Stimulated activated CD8-positive, alpha-beta memory T cell treated with anti-CD3 and anti-CD28 coated beads, Interleukin-4, amount 100 ng/mL, for 48 hours (primary cell): ENCODE results near the gene SCAMP1.
"Not testable (repeated sequence)": the region's sequence is repeated elsewhere in the genome, so short reads cannot be mapped to it uniquely, and the experiment has no call there.

Experiments used
- DNase-seq: peaks from one replicate; pipeline ENCODE4 v3.0.0-alpha.2; 2020

The SCAMP1 gene

DNA sequence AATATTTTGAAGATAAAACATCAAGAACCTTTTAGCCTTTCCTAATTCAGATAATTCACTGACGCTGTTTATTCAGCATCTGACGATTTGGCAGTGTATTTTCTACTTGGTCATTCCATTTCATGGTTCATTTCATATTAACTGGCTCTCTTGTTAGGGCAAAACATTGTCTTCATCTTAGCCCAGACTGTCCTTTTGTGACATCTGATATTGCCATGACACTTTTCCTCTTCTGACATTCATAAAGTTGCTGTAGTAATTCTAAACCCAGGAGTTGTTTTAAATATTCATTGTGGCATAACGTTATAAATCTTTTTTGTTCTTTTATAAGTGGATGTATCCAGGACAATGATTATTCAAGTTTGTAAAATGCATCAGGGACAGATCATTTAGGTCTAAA is 1.8 kb downstream of the SCAMP1 start:
- DNase-seq = no peak

- no peak for DNase-seq
Observed at GRCh38 chr5:78364005-78364404, 3.6 kb downstream of the SCAMP1 start.

DNA sequence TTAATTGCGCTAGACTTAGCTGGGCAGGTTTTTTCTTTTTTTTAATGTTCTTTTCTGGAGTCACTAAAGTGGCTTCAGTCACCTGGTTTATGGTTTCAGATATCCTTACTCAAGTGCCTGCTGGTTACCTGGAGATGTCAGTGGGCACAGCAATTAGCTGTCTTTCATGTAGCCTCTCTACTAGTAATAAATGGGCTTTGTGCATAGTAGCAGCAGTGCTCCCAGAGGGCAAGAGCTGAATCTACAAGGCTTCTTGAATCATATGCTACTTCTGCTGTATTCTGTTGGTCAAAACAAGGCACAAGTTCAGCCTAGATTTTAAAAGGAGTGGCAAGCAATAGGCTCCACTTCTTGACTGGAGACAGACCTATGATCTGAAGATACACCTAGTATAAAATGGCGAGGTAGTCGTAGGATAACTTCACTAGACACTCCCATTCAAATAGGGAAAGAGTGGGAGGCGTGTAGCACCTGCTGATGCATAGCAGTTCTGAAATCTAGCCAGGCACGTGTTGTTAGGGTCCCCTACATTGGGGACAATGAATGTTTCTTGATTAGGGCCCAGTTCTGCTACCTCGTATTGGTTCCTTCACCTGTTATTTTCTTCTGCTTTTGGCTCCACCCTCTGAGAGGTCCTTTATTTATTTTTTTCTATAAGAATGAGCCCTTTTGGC is 7.0 kb downstream of the SCAMP1 start:
- no peak for DNase-seq

GRCh38 chr5:78369680-78370079 is 9.3 kb downstream of the SCAMP1 start:
- DNase-seq = no peak

GRCh38 chr5:78373231-78373630 is 12.8 kb downstream of the SCAMP1 start:
- no peak for DNase-seq

- no peak for DNase-seq
Observed at GRCh38 chr5:78376315-78376714, 15.9 kb downstream of the SCAMP1 start.

GRCh38 chr5:78377056-78377717 is 16.8 kb downstream of the SCAMP1 start:
- DNase-seq = no peak

- DNase-seq = no peak
Observed at GRCh38 chr5:78377718-78378105, 17.3 kb downstream of the SCAMP1 start.

DNA sequence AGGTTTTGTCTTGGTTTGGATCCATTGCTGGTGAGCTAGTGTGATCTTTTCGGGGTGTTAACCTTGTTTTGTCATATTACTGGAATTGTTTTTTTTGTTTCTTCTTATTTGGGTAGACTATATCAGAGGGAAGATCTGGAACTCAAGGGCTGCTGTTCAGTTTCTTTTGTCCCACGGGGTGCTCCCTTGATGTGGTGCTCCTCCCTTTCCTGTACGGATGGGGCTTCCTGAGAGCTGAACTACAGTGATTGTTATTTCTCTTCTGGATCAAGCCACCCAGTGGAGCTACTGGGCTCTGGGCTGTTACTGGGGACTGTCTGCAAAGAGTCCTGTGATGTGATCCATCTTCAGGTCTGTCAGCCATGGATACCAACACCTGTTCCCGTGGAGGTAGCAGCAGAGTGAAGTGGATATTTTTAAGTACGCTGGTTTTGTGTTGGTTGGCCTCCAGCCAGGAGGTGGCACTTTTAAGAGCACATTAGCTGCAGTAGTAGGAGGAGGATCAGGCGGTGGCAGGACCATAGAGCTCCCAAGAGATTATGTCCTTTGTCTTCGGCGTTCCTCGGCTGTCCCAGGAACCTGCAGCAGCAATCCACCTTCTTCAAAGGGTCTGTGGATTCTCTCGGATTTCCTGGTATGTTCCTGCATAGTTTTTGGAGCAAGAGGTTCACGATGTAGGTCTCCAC is 27.2 kb downstream of the SCAMP1 start:
- DNase-seq = no peak

DNA sequence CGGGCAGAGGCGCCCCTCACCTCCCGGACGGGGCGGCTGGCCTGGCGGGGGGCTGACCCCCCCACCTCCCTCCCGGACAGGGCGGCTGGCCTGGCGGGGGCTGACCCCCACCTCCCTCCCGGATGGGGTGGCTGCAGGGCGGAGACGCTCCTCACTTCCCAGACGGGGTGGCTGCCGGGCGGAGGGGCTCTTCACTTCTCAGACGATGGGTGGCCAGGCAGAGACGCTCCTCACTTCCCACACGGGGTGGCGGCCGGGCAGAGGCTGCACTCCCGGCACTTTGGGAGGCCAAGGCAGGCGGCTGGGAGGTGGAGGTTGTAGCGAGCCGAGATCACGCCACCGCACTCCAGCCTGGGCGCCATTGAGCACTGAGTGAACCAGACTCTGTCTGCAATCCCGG is 30.9 kb downstream of the SCAMP1 start:
- not testable (repeated sequence) for DNase-seq

- DNase-seq = no peak
Observed at GRCh38 chr5:78397831-78398230, 37.4 kb downstream of the SCAMP1 start.

DNA sequence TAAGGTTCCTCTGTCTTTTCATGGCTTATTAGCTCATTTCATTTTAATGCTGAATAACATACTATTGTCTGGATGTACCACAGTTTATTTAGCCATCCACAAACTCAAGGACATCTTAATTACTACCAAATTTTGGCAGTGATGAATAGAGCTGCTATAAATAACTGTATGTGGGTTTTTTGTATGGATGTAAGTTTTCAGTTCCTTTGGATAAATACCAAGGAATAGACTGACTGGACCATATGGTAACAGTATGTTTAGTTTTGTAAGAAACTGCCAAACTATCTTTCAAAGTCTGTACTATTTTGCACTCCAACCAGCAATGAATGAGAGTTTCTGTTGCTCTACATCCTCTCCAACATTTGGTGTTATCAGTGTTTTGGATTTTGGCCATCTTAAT is 38.7 kb downstream of the SCAMP1 start:
- DNase-seq = no peak

GRCh38 chr5:78404682-78405293 is 44.4 kb downstream of the SCAMP1 start:
- DNase-seq = no peak

DNA sequence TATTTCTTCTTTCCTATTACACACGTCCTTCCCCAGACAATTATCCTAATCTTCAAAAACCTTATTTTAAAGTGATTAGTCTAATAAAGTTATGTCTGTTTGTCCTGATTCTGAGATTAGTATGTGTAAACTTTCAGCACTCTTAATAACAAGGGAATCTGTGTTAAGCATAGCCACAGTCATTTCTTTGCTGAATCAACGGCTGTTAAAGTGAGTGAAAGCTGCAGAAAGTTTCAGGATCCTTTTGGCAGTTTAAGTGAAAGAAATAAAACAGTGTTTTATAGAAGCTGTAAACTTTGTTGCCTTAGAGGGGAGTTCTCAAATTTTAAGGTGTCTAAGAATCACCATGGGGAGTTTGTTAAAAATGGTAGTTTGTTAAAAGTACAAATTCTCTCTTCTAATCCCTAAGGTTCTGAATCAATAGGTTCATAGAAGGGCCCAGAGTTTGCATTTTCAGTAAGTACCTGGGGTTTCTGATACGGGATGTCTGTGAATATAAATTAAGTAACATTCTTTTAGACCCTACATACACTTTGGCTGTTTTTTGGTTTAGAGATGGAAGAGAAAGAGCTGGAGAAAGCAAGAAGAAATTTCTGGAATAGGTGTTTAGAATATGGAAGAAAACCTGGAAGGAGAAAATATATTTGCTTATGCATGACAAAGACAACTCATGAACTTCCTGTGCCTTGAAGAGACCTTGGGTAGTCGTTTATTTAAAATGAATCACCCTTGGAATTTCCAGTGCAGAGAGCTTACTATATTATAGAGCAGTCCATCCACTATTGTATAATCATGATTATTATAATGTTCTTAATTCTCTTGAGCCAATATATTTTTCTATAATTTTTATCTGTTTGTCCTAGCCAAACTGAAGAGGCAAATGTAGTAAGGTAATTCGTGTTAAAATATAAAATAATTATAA is 45.7 kb downstream of the SCAMP1 start:
- DNase-seq = no peak

- no peak for DNase-seq
Observed at GRCh38 chr5:78407458-78407857, 47.0 kb downstream of the SCAMP1 start.

DNA sequence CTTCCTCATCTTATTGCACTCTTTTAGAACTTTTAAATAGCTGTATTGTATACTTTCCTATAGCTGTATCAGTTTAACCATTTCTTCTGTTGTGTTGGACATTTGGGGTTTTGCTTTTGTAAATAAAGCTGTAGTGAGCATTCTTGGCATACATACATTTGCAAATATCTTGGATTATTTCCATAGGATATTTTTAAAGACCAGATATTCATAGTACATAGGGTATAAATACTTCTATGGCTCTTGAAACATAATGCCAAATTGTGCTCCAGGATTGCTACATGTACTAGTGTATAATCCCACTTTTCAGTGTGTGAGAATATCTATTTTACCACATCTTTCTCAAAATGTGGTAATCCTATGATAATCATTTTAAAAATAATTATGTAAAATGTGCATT is 51.2 kb downstream of the SCAMP1 start:
- DNase-seq = no peak

DNA sequence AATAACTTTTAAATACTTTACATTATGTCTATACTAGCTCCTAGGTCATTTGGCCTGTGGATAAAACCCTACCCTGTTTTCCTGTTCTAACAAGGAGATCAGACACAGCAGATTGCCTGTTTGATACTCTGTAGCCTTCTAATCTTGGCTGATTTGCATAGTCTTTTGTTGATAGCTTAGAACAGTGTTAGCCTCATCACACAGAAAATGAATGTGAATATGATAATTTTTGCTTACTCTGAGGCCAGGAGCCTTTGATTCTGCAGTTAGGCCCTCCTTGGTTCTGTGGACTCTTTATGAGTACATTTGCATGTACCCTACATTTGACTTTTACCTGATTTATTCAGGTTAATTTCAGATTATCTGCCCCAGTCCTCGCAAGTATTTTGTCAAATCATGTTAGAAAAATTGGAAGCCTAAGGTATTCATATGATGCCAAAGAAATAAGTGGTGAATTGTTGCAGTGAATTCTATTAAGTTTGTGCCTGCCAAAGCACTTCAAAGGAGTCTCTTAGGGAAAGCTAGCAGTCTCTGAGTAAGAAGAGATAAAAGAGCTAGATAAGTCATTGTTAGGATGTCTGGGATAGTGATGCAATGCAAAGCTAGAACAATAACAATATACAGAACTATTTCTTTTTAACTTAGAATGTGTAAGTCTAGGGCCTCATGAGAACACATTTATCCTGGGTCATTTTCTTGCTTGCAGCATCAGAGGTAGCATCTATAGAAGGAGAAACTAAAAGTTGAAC is 56.4 kb downstream of the SCAMP1 start:
- DNase-seq = no peak

DNA sequence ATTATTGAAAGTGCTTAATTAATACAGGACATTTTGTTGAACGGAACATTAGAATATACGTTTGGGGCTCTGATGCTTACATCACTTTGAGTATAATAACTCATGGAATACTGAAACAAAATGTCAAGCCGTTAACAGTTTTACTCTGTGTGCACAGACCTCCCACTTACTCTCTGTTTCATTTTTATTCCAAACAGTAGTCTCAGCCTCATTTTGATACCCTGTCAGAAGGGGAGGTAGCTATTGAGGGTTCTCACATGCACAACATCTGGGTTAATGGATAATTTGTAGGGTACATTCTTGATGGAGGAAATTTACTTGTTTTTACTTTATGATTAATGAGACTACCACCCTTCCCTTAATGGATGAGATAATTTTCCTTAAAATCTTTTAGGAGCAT is 59.0 kb downstream of the SCAMP1 start:
- no peak for DNase-seq

DNA sequence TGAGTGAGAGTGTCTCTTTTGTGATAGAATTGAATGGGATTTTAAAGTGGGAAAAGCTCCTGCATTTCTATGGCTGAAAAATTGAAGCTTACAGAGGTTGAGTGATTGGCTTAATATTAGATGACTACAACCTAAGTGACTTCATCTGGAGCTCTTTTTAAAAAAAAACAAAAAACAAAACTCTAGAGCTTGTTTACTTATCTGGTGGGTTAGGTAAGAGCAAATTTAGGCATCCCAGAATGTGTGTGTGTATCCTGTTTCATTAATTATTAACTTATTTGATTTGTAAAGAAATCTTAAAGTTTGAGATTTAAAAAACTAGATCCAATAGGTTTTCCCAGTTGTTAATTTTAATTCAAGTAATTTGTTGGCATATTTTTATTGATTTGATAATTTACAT is 60.1 kb downstream of the SCAMP1 start:
- DNase-seq = no peak

GRCh38 chr5:78424665-78425064 is 64.2 kb downstream of the SCAMP1 start:
- DNase-seq = no peak

- no peak for DNase-seq
Observed at GRCh38 chr5:78429332-78429980, 69.0 kb downstream of the SCAMP1 start.
